ENCODE measurements around the gene CTPS1. TPM values are rescaled to one million over a fixed set of nuclear protein-coding genes. Genes with fewer than 3 reads are reported as not detected.
A peak's percentile ranks its signal among the peaks of the same experiment; 100 is the strongest.

Gene CTPS1
- total RNA-seq, 1 experiment from 2014 or later: 91.9 TPM

- peak; percentile 53 to 65 for DNase-seq
- ChIA-PET CTCF (interaction anchor here (1.2 kb wide), 1 partner anchor 17 kb away, joined by 3 read pairs; no protein-coding TSS in a partner anchor), POLR2A (ENCODE audit: unreplicated experiment) (interaction anchor here (0.6 kb wide), 1 partner anchor 70 kb away, joined by 3 read pairs; the partner anchor contains the start of gene CITED4)
- TF ChIP-seq CTCF (conservative IDR thresholded peaks at IDR 0.05) (no peak), EZH2 (IDR thresholded peaks at IDR 0.05; ENCODE audit: low read depth) (no peak)
- Histone ChIP-seq H3K36me3 (ENCODE audit: low read depth) (no peaks in the 10 kb centered on the region), H3K79me2 (ENCODE audit: low read depth) (no peaks in the 10 kb centered on the region), H3K4me2 (peak overlapping the region; percentile 43), H3K27me3 (ENCODE audit: insufficient read depth, low read depth) (no peaks in the 10 kb centered on the region), H3K4me1 (replicated peaks; ENCODE audit: insufficient read depth) (peaks cover 22% of the 10 kb centered on the region), H4K20me1 (ENCODE audit: insufficient read depth) (no peaks in the 10 kb centered on the region), H3F3A (ENCODE audit: insufficient read depth, low read depth) (peaks cover 6% of the 10 kb centered on the region; the same call in 1 of the 2 replicates), H2AFZ (no peak overlapping the region), H3K9me3 (ENCODE audit: insufficient read depth, low read depth) (no peaks in the 10 kb centered on the region), H3K27ac (no peak overlapping the region), H3K4me3 (no peak overlapping the region), H3K9me2 (ENCODE audit: insufficient read depth) (no peaks in the 10 kb centered on the region)
- no TSS peak for BruUV-seq (replicated peaks)
- intact Hi-C loops (cut with micrococcal nuclease; ENCODE audit: unreplicated experiment): no loop called here
These were observed 47.5 kb upstream of the CTPS1 start for GRCh38 chr1:40932006-40932405.

- CTCF ChIA-PET: no interaction called here
- no peak overlapping the region for H3K4me2 ChIP-seq
- no TSS peak for BruUV-seq (replicated peaks)
These were observed 42.6 kb upstream of the CTPS1 start for GRCh38 chr1:40936931-40937339.

GRCh38 chr1:40938393-40938792 lies 41.1 kb upstream of the CTPS1 start:
- Histone ChIP-seq H3K27me3 (ENCODE audit: insufficient read depth, low read depth) (no peaks in the 10 kb centered on the region), H3K27ac (no peak overlapping the region), H3K4me1 (replicated peaks; ENCODE audit: insufficient read depth) (peaks cover 6% of the 10 kb centered on the region), H3K4me2 (no peak overlapping the region), H2AFZ (no peak overlapping the region), H3K4me3 (no peak overlapping the region), H3K36me3 (ENCODE audit: low read depth) (no peaks in the 10 kb centered on the region), H3K79me2 (ENCODE audit: low read depth) (no peaks in the 10 kb centered on the region), H3K9me3 (ENCODE audit: insufficient read depth, low read depth) (no peaks in the 10 kb centered on the region), H4K20me1 (ENCODE audit: insufficient read depth) (no peaks in the 10 kb centered on the region), H3K9me2 (ENCODE audit: insufficient read depth) (no peaks in the 10 kb centered on the region), H3F3A (ENCODE audit: insufficient read depth, low read depth) (peaks cover 8% of the 10 kb centered on the region; the same call in 1 of the 2 replicates)
- ChIA-PET CTCF (no interaction called here), POLR2A (ENCODE audit: unreplicated experiment) (interaction anchor here (0.6 kb wide), 1 partner anchor 921 kb away, joined by 5 read pairs; no protein-coding TSS in a partner anchor)
- no peak for DNase-seq
- TF ChIP-seq EZH2 (IDR thresholded peaks at IDR 0.05; ENCODE audit: low read depth) (no peak), CTCF (conservative IDR thresholded peaks at IDR 0.05) (no peak)
- no TSS peak for BruUV-seq (replicated peaks)
- intact Hi-C loops (cut with micrococcal nuclease; ENCODE audit: unreplicated experiment): no loop called here

More at GRCh38 chr1:40936931-40937339, 42.6 kb upstream of the CTPS1 start:
- intact Hi-C loops (cut with micrococcal nuclease; ENCODE audit: unreplicated experiment): no loop called here
- H3K36me3 ChIP-seq (ENCODE audit: low read depth): no peaks in the 10 kb centered on the region
- no peaks in the 10 kb centered on the region for H3K9me2 ChIP-seq (ENCODE audit: insufficient read depth)
- H3K4me3 ChIP-seq: no peak overlapping the region
- no peak overlapping the region for H2AFZ ChIP-seq
- peaks cover 9% of the 10 kb centered on the region; the same call in 1 of the 2 replicates for H3F3A ChIP-seq (ENCODE audit: insufficient read depth, low read depth)
- no peaks in the 10 kb centered on the region for H3K79me2 ChIP-seq (ENCODE audit: low read depth)
- POLR2A ChIA-PET (ENCODE audit: unreplicated experiment): interaction anchor here (0.6 to 0.7 kb wide), 2 partner anchors 25 to 73 kb away, joined by 10 to 19 read pairs; no protein-coding TSS in a partner anchor
- H3K27me3 ChIP-seq (ENCODE audit: insufficient read depth, low read depth): no peaks in the 10 kb centered on the region
- no peaks in the 10 kb centered on the region for H3K9me3 ChIP-seq (ENCODE audit: insufficient read depth, low read depth)
- no peak overlapping the region for H3K27ac ChIP-seq
- H4K20me1 ChIP-seq (ENCODE audit: insufficient read depth): no peaks in the 10 kb centered on the region
- peaks cover 18% of the 10 kb centered on the region for H3K4me1 ChIP-seq (replicated peaks; ENCODE audit: insufficient read depth)
- no peak for DNase-seq
- TF ChIP-seq EZH2 (IDR thresholded peaks at IDR 0.05; ENCODE audit: low read depth): no peak
- TF ChIP-seq CTCF (conservative IDR thresholded peaks at IDR 0.05): no peak
